Measurements from ENCODE around the gene ESPNL. TPM values are rescaled to one million over a fixed set of nuclear protein-coding genes. Genes with fewer than 3 reads are reported as not detected.

ESPNL gene
- total RNA-seq, 2 donors from 2014 or later, result 0.35 TPM; not detected in 1

DNA sequence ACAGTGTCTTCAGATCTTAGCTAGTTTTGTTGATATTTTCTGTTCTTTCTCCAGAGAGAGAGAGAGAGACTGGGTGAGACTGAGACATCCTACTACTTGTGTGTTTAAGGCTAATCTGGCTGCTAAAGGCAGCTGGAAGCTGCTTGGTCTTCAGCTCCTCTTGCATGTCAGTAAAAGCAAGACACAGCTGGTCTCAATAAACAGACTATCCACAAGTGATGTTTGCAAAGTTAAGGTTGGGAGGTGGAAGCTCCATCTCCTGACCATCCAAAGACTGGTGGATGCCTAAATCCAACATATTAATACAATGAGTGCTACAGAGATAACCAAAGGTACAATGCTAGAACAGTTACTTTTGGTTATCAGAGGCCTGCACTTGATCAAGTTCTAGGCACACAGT is 76.5 kb downstream of the ESPNL start:
- H3K4me1 ChIP-seq (ENCODE audit: control insufficient read depth in 1 of 2, low read depth in 2 of 2), result peaks cover 2 to 5% of the 10 kb centered on the region in 2 donors
- DNase-seq (ENCODE audit: low spot score) (no peak), ATAC-seq (ENCODE audit: insufficient number of reproducible peaks, low FRiP score, low read depth) (no peak)
- H3K4me3 ChIP-seq, result no peak overlapping the region
- no peak overlapping the region for H3K27ac ChIP-seq
- H3K9me3 ChIP-seq, result no peaks in the 10 kb centered on the region
- peaks cover 83% of the 10 kb centered on the region for H3K36me3 ChIP-seq
- H3K27me3 ChIP-seq (replicated peaks; ENCODE audit: insufficient read depth), result no peaks in the 10 kb centered on the region
- TF ChIP-seq, protein P1, sequence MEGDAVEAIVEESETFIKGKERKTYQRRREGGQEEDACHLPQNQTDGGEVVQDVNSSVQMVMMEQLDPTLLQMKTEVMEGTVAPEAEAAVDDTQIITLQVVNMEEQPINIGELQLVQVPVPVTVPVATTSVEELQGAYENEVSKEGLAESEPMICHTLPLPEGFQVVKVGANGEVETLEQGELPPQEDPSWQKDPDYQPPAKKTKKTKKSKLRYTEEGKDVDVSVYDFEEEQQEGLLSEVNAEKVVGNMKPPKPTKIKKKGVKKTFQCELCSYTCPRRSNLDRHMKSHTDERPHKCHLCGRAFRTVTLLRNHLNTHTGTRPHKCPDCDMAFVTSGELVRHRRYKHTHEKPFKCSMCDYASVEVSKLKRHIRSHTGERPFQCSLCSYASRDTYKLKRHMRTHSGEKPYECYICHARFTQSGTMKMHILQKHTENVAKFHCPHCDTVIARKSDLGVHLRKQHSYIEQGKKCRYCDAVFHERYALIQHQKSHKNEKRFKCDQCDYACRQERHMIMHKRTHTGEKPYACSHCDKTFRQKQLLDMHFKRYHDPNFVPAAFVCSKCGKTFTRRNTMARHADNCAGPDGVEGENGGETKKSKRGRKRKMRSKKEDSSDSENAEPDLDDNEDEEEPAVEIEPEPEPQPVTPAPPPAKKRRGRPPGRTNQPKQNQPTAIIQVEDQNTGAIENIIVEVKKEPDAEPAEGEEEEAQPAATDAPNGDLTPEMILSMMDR (IDR thresholded peaks at IDR 0.05), result no peak

DNA sequence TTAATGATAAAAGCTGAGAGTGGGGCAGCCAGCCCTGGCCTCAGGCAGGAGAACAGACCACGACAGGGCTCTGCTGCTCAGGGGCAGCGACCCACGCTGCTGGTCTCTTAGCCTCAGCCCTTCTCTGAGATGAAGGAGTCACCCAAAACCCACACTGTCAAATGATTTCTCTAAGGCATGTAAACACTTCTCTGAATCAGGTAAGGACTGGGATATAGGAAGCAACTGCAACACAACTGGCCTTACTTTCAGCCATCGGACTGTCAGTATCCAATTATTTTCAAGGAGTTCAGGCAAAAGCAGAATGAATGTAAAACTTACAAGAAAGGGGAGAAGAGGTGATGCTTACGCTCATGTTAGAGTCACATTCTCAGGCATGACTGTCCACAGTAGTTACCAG is 80.4 kb downstream of the ESPNL start:
- DNase-seq (ENCODE audit: low spot score) (no peak), ATAC-seq (ENCODE audit: insufficient number of reproducible peaks, low FRiP score, low read depth) (no peak)
- Histone ChIP-seq H3K27ac (no peak overlapping the region), H3K9me3 (no peaks in the 10 kb centered on the region), H3K27me3 (replicated peaks; ENCODE audit: insufficient read depth) (no peaks in the 10 kb centered on the region), H3K4me1 (ENCODE audit: control insufficient read depth in 1 of 2, low read depth in 2 of 2) (no peaks in the 10 kb centered on the region), H3K36me3 (peaks cover 91% of the 10 kb centered on the region), H3K4me3 (no peak overlapping the region)
- TF ChIP-seq, protein P1 (IDR thresholded peaks at IDR 0.05), result no peak

GRCh38 chr2:238182362-238182761 is 82.2 kb downstream of the ESPNL start:
- no peak overlapping the region for H3K4me3 ChIP-seq
- DNase-seq (ENCODE audit: low spot score), result no peak
- peaks cover 94% of the 10 kb centered on the region for H3K36me3 ChIP-seq
- TF ChIP-seq, protein P1 (IDR thresholded peaks at IDR 0.05), result no peak
- no peaks in the 10 kb centered on the region for H3K27me3 ChIP-seq (replicated peaks; ENCODE audit: insufficient read depth)
- H3K9me3 ChIP-seq, result no peaks in the 10 kb centered on the region
- no peaks in the 10 kb centered on the region for H3K4me1 ChIP-seq (ENCODE audit: control insufficient read depth in 1 of 2, low read depth in 2 of 2)
- ATAC-seq (ENCODE audit: insufficient number of reproducible peaks, low FRiP score, low read depth), result no peak
- no peak overlapping the region for H3K27ac ChIP-seq

Other genes with a start within 250 kb of the ESPNL start
- 100 to 1,000 TPM; 246 to 525 TPM for gene RAMP1, start 240.7 kb upstream of the ESPNL start, total RNA-seq
- gene UBE2F, start 133.3 kb upstream of the ESPNL start, total RNA-seq, result 10 to 100 TPM; 51.9 to 69.3 TPM
- gene SCLY, start 39.3 kb upstream of the ESPNL start, total RNA-seq, result 10 to 100 TPM; 13.3 to 33.7 TPM
- 10 to 100 TPM; 18.3 to 33.4 TPM for gene KLHL30, start 38.3 kb downstream of the ESPNL start, total RNA-seq
- 1 to 10 TPM; 1.3 to 1.5 TPM for gene ERFE, start 58.6 kb downstream of the ESPNL start, total RNA-seq
- 10 to 100 TPM; 28.6 to 58.0 TPM for gene ILKAP, start 103.4 kb downstream of the ESPNL start, total RNA-seq
- 10 to 100 TPM in 1 of 2 donors, 1 to 10 TPM in 1; 2.5 to 12.3 TPM for gene HES6, start 139.7 kb downstream of the ESPNL start, total RNA-seq
- 10 to 100 TPM; 14.2 to 26.2 TPM for gene PER2, start 188.3 kb downstream of the ESPNL start, total RNA-seq
- gene TRAF3IP1, start 220.2 kb downstream of the ESPNL start, total RNA-seq, result 10 to 100 TPM; 19.4 to 23.7 TPM